CD4-positive, CD25-positive, alpha-beta regulatory T cell (primary cell): ENCODE measurements around the gene OR13C4. TPM values are rescaled to one million over a fixed set of nuclear protein-coding genes. Genes with fewer than 3 reads are reported as not detected.

Source experiments
- ATAC-seq, 2 donors: fragments of 150-1000 bp; cut with Tn5 transposase; one replicate each; pipeline ENCODE4 v1.10.0; 2021; ENCODE audit warnings: low read depth in 2 of 2, moderate number of reproducible peaks in 2 of 2, moderate library complexity in 1 of 2
- DNase-seq, 3 donors: peaks; one replicate each; pipeline versions ENCODE4 v3.0.0 to v3.0.0-alpha.2; 2012 to 2022; ENCODE audit warnings: mixed read lengths in 1 of 3
- H3K27ac ChIP-seq: one replicate; pipeline ENCODE4 v1.7.0; 2013; ENCODE audit warnings: mild to moderate bottlenecking, low read length; ENCODE audit not compliant: insufficient read depth, poor library complexity, severe bottlenecking
- H3K27me3 ChIP-seq: one replicate; pipeline ENCODE4 v1.7.0; 2013; ENCODE audit warnings: low read length; ENCODE audit not compliant: control insufficient read depth, insufficient read depth
- H3K36me3 ChIP-seq: one replicate; pipeline ENCODE4 v1.7.0; 2013; ENCODE audit warnings: mild to moderate bottlenecking, low read length, moderate library complexity; ENCODE audit not compliant: control insufficient read depth, insufficient read depth
- H3K4me1 ChIP-seq: 2 replicates; pipeline ENCODE4 v1.7.0; 2013; ENCODE audit warnings: mild to moderate bottlenecking, low read length; ENCODE audit not compliant: insufficient read depth, control insufficient read depth, poor library complexity, severe bottlenecking
- H3K4me3 ChIP-seq: one replicate; pipeline ENCODE4 v1.7.0; 2013; ENCODE audit warnings: low read depth, mild to moderate bottlenecking, low read length, moderate library complexity
- H3K9me3 ChIP-seq, 2 experiments: 1 replicate in 1 of 2; 2 replicates in 1 of 2; pipeline ENCODE4 v1.7.0; 2013; ENCODE audit warnings: low read length in 2 of 2, mild to moderate bottlenecking in 1 of 2, moderate library complexity in 1 of 2; ENCODE audit not compliant: control insufficient read depth in 2 of 2
- H3K27ac Mint-ChIP-seq, 3 donors: one replicate each; pipeline ENCODE4 v1.8.0; 2020 to 2022; ENCODE audit warnings: mild to moderate bottlenecking in 3 of 3, mixed read lengths in 3 of 3, moderate library complexity in 2 of 3
- H3K27me3 Mint-ChIP-seq: one replicate; pipeline ENCODE4 v1.8.0; 2022; ENCODE audit warnings: mild to moderate bottlenecking, mixed read lengths
- H3K36me3 Mint-ChIP-seq: one replicate; pipeline ENCODE4 v1.8.0; 2020; ENCODE audit warnings: mixed read lengths
- H3K4me1 Mint-ChIP-seq, 4 donors: one replicate each; pipeline ENCODE4 v1.8.0; 2020 to 2022; ENCODE audit warnings: mixed read lengths in 4 of 4, mild to moderate bottlenecking in 1 of 4
- H3K4me3 Mint-ChIP-seq, 4 donors: one replicate each; pipeline ENCODE4 v1.8.0; 2020 to 2022; ENCODE audit warnings: mild to moderate bottlenecking in 4 of 4, mixed read lengths in 4 of 4, moderate library complexity in 3 of 4
- H3K9me3 Mint-ChIP-seq, 7 donors: one replicate each; pipeline ENCODE4 v1.8.0; 2020 to 2022; ENCODE audit warnings: mixed read lengths in 7 of 7, mild to moderate bottlenecking in 3 of 7, moderate library complexity in 2 of 7
- polyA plus RNA-seq, 4 donors: library from polyadenylated mRNA; unstranded; fragments of 300-500 nt; fragmentation: Illumina TruSeq; gene quantifications; one replicate each; pipeline ENCODE4 v1.2.3, GENCODE V29; 2021
- total RNA-seq: library from RNA; stranded (reverse); gene quantifications from one replicate; pipeline ENCODE4 v1.2.3, GENCODE V29; 2022

OR13C4 gene
- total RNA-seq (not detected), polyA plus RNA-seq (not detected)

DNA sequence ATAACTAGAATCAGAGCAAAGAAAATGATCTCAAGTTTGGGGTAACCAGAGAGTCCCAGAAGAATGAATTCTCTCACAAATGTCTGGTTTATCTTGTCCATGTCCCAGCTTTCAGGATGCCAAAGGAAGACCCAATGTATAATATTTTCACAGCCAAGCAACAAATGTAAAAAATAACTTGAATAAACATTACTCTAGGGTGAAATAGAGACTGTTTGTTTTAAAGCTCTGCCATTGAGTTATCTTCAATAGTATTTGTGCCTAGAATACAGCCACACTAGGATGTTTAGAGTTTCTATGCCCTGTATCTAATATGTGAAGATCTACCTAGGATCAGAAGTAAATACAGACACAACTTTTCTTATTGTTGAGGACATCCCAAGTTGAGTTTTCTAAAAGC, at the start of gene OR13C4:
Gene OR13C4 (minus strand): TSS at position 101 of the 400 bp plus-strand sequence. CDS start 0 bp downstream, at position 101.
- ATAC-seq (no peak), DNase-seq (no peak)
- Mint-ChIP-seq H3K27ac (no peak within 1 kb of the TSS), H3K4me1 (no peaks in the 10 kb centered on the region), H3K36me3 (no peaks in the 10 kb centered on the region), H3K4me3 (no peak within 1 kb of the TSS), H3K27me3 (no peaks in the 10 kb centered on the region), H3K9me3 (peaks cover 0 to 6% (median 3%) of the 10 kb centered on the region in 7 donors)
- H3K27me3 ChIP-seq: no peaks in the 10 kb centered on the region
- H3K9me3 ChIP-seq: no peaks in the 10 kb centered on the region
- no peaks in the 10 kb centered on the region for H3K4me1 ChIP-seq
- no peak within 1 kb of the TSS for H3K4me3 ChIP-seq
- no peaks in the 10 kb centered on the region for H3K36me3 ChIP-seq
- H3K27ac ChIP-seq: no peak within 1 kb of the TSS

DNA sequence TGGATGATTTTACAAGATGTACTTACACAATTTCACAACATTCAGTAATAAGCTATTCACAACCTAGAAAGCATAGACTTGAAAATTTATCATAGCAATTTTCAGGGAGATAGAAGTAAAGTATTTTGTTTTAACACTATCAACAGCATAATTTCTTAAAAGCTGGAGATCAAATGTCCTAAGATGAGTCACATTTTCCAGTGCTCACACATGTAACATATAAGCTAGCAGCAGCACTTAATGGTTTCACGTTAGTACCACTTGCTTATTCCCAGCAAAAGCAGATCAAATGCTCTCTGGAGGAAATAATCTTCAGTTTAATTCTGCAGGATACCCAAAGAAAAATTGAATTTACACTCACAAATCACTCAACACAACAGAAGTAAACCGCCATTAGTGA, 48.4 kb upstream of the OR13C4 start:
- no peak for ATAC-seq
- no peaks in the 10 kb centered on the region for H3K36me3 ChIP-seq
- no peak overlapping the region for H3K27ac Mint-ChIP-seq
- H3K4me3 Mint-ChIP-seq: no peak overlapping the region
- no peaks in the 10 kb centered on the region for H3K36me3 Mint-ChIP-seq
- H3K4me1 ChIP-seq: no peaks in the 10 kb centered on the region
- H3K27me3 Mint-ChIP-seq: peaks cover 4% of the 10 kb centered on the region
- H3K9me3 Mint-ChIP-seq: peaks cover 0 to 14% (median 6%) of the 10 kb centered on the region in 7 donors
- no peak overlapping the region for H3K4me3 ChIP-seq
- H3K27me3 ChIP-seq: no peaks in the 10 kb centered on the region
- DNase-seq: no peak
- H3K9me3 ChIP-seq: peaks cover 0 to 3% of the 10 kb centered on the region in 2 experiments
- H3K27ac ChIP-seq: no peak overlapping the region
- H3K4me1 Mint-ChIP-seq: no peaks in the 10 kb centered on the region

GRCh38 chr9:104572612-104573011, 45.6 kb upstream of the OR13C4 start:
- Mint-ChIP-seq H3K27ac (no peak overlapping the region), H3K4me1 (no peaks in the 10 kb centered on the region), H3K36me3 (no peaks in the 10 kb centered on the region), H3K9me3 (peaks cover 0 to 14% (median 6%) of the 10 kb centered on the region in 7 donors), H3K4me3 (no peak overlapping the region), H3K27me3 (no peaks in the 10 kb centered on the region)
- H3K27ac ChIP-seq: no peak overlapping the region
- no peak for ATAC-seq
- no peaks in the 10 kb centered on the region for H3K36me3 ChIP-seq
- H3K4me1 ChIP-seq: no peaks in the 10 kb centered on the region
- H3K9me3 ChIP-seq: peaks cover 0 to 3% of the 10 kb centered on the region in 2 experiments
- no peak for DNase-seq
- H3K27me3 ChIP-seq: no peaks in the 10 kb centered on the region
- H3K4me3 ChIP-seq: no peak overlapping the region

DNA sequence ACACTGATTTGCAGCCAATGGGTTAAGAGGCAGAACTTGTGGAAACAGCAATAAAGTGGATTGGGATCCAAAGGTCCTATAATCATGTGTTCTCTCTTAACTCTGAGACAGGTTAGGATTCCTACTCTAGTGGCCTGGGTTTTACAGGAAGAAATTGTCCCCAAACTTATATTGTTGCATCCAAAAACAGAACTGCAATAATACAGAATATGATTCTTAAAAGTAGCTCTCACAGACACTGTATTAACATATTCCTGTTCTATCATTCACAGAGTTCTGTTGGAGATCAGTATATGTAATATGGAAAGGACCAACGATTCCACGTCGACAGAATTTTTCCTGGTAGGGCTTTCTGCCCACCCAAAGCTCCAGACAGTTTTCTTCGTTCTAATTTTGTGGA, 41.9 kb upstream of the OR13C4 start, which contains the start of gene OR13C8:
Gene OR13C8 (plus strand): TSS at position 301 of the 400 bp plus-strand sequence. CDS start 0 bp downstream, at position 301.
- Histone ChIP-seq H3K4me1 (no peaks in the 10 kb centered on the region), H3K4me3 (no peak within 1 kb of the TSS), H3K27ac (no peak within 1 kb of the TSS), H3K27me3 (no peaks in the 10 kb centered on the region), H3K36me3 (no peaks in the 10 kb centered on the region), H3K9me3 (peaks cover 0 to 3% of the 10 kb centered on the region in 2 experiments)
- H3K4me3 Mint-ChIP-seq: no peak within 1 kb of the TSS
- no peak within 1 kb of the TSS for H3K27ac Mint-ChIP-seq
- no peaks in the 10 kb centered on the region for H3K36me3 Mint-ChIP-seq
- ATAC-seq: no peak
- no peak for DNase-seq
- H3K4me1 Mint-ChIP-seq: no peaks in the 10 kb centered on the region
- no peaks in the 10 kb centered on the region for H3K27me3 Mint-ChIP-seq
- peaks cover 0 to 14% (median 4%) of the 10 kb centered on the region in 7 donors for H3K9me3 Mint-ChIP-seq

DNA sequence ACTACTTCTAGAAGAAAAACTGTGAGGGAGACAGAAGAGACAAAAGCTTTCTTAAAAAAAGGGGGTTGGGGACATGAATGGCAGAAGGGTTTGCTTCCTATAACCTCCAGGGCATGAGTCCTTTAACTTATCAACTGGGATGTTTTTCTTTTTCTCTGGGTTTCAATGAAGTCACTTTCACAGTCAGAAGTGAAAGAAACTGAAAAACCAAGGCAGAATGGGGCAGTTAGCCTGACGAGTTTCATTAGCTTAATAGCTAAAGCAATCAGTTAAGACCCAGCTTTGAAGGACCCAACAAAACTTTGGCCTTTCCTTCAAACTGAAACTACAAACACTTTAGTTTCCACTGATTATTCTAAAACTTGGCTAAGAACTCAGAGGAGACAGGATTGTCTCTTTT, 37.3 kb upstream of the OR13C4 start:
- no peaks in the 10 kb centered on the region for H3K36me3 ChIP-seq
- DNase-seq: no peak
- Mint-ChIP-seq H3K4me3 (no peak overlapping the region), H3K27me3 (no peaks in the 10 kb centered on the region), H3K36me3 (no peaks in the 10 kb centered on the region), H3K9me3 (peaks cover 0 to 4% (median 0%) of the 10 kb centered on the region in 7 donors), H3K27ac (no peak overlapping the region), H3K4me1 (no peaks in the 10 kb centered on the region)
- H3K27ac ChIP-seq: no peak overlapping the region
- ATAC-seq: no peak
- H3K9me3 ChIP-seq: no peaks in the 10 kb centered on the region
- H3K4me1 ChIP-seq: no peaks in the 10 kb centered on the region
- no peaks in the 10 kb centered on the region for H3K27me3 ChIP-seq
- no peak overlapping the region for H3K4me3 ChIP-seq

GRCh38 chr9:104556830-104557634, 30.0 kb upstream of the OR13C4 start:
- H3K36me3 ChIP-seq: no peaks in the 10 kb centered on the region
- no peaks in the 10 kb centered on the region for H3K9me3 ChIP-seq
- no peaks in the 10 kb centered on the region for H3K4me1 ChIP-seq
- peaks cover 0 to 13% (median 7%) of the 10 kb centered on the region in 7 donors for H3K9me3 Mint-ChIP-seq
- H3K36me3 Mint-ChIP-seq: no peaks in the 10 kb centered on the region
- no peaks in the 10 kb centered on the region for H3K27me3 Mint-ChIP-seq
- ATAC-seq (no peak), DNase-seq (no peak)
- no peak overlapping the region for H3K27ac Mint-ChIP-seq
- H3K4me3 ChIP-seq: no peak overlapping the region
- H3K27ac ChIP-seq: no peak overlapping the region
- no peaks in the 10 kb centered on the region for H3K4me1 Mint-ChIP-seq
- H3K4me3 Mint-ChIP-seq: no peak overlapping the region
- H3K27me3 ChIP-seq: no peaks in the 10 kb centered on the region

DNA sequence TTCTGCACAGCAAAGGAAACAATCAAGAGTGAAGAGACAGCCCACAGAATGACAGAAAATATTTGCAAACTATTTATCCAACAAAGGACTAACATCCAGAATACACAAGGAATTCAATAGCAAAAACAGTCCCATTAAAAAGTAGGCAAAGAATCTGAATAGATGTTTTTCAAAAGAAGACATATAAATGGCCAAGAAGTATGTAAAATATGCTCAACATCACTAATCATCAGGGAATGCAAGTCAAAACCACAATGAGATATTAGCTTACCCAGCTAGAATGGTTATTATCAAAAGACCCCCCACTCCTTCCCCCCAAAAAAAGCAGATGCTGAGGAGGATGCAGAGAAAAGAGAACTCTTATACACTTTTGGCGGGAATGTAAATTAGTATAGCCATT, 28.5 kb upstream of the OR13C4 start:
- H3K27me3 ChIP-seq: no peaks in the 10 kb centered on the region
- H3K36me3 ChIP-seq: no peaks in the 10 kb centered on the region
- H3K27me3 Mint-ChIP-seq: no peaks in the 10 kb centered on the region
- H3K4me3 Mint-ChIP-seq: no peak overlapping the region
- no peaks in the 10 kb centered on the region for H3K9me3 ChIP-seq
- no peak overlapping the region for H3K27ac ChIP-seq
- H3K4me1 Mint-ChIP-seq: no peaks in the 10 kb centered on the region
- no peak overlapping the region for H3K27ac Mint-ChIP-seq
- no peak for DNase-seq
- H3K4me3 ChIP-seq: no peak overlapping the region
- no peaks in the 10 kb centered on the region for H3K4me1 ChIP-seq
- H3K9me3 Mint-ChIP-seq: peaks cover 0 to 13% (median 7%) of the 10 kb centered on the region in 7 donors
- no peak for ATAC-seq
- no peaks in the 10 kb centered on the region for H3K36me3 Mint-ChIP-seq

DNA sequence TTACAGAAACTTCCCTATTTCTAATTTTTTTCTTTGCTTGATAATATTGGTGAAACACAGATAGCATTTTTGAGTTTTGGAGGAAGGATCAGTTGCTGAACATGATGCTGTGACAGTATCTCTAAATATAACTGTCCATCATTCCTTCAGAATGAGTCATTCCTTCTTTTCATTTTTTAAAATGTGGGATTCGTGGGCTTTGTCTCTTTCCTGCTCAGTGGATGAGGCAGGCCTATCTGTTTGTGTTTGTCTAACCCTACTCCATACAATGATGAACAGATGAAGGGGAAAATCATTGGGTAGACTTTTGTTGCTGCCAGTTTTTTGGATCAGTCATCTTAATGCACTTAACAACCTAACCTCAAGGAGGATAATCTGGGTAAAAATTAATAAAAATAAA, 26.3 kb upstream of the OR13C4 start:
- ATAC-seq: no peak
- no peak overlapping the region for H3K4me3 ChIP-seq
- Mint-ChIP-seq H3K27ac (no peak overlapping the region), H3K27me3 (no peaks in the 10 kb centered on the region), H3K9me3 (peaks cover 0 to 12% (median 4%) of the 10 kb centered on the region in 7 donors), H3K4me3 (no peak overlapping the region), H3K36me3 (no peaks in the 10 kb centered on the region), H3K4me1 (no peaks in the 10 kb centered on the region)
- H3K27me3 ChIP-seq: no peaks in the 10 kb centered on the region
- H3K4me1 ChIP-seq: no peaks in the 10 kb centered on the region
- no peaks in the 10 kb centered on the region for H3K9me3 ChIP-seq
- no peak for DNase-seq
- no peak overlapping the region for H3K27ac ChIP-seq
- no peaks in the 10 kb centered on the region for H3K36me3 ChIP-seq
